Measurements from ENCODE around the gene RCOR1. TPM values are rescaled to one million over a fixed set of nuclear protein-coding genes. Genes with fewer than 3 reads are reported as not detected.
"Not testable (repeated sequence)": the region's sequence is repeated elsewhere in the genome, so short reads cannot be mapped to it uniquely, and the experiment has no call there.

The RCOR1 gene
- total RNA-seq, 1 donor from 2014 or later = 25.2 TPM

DNA sequence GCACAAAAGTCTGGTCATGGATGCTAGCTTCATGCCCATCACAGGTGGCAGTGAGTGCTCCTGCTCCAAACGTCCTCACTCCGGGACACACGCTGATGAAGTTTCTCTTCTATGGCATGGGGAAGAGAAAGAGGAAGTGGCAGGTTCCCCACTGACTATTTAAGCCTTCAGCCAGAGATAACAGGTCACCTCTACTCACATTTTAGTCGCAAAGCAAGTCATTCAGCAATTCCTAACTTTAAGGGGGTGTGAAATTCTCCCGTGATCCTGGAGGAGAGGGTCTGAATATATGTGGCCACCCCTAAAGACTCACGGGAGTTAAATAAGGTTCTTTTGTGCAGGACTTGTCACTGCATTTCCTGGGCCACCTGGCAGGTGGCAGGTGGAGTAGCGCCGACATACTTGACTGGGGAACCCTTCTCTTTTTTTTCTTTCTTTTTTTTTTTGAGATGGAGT lies 18.8 kb upstream of the RCOR1 start:
- Mint-ChIP-seq H3K9me3 (ENCODE audit: low read depth) (no peaks in the 10 kb centered on the region), H3K4me3 (ENCODE audit: unreplicated experiment) (no peak overlapping the region), H3K36me3 (ENCODE audit: low read depth) (no peaks in the 10 kb centered on the region), H3K4me1 (ENCODE audit: low read depth) (peaks cover 13% of the 10 kb centered on the region), H3K27me3 (ENCODE audit: low read depth) (no peaks in the 10 kb centered on the region), H3K27ac (ENCODE audit: unreplicated experiment) (no peak overlapping the region)
- TF ChIP-seq, protein P1, sequence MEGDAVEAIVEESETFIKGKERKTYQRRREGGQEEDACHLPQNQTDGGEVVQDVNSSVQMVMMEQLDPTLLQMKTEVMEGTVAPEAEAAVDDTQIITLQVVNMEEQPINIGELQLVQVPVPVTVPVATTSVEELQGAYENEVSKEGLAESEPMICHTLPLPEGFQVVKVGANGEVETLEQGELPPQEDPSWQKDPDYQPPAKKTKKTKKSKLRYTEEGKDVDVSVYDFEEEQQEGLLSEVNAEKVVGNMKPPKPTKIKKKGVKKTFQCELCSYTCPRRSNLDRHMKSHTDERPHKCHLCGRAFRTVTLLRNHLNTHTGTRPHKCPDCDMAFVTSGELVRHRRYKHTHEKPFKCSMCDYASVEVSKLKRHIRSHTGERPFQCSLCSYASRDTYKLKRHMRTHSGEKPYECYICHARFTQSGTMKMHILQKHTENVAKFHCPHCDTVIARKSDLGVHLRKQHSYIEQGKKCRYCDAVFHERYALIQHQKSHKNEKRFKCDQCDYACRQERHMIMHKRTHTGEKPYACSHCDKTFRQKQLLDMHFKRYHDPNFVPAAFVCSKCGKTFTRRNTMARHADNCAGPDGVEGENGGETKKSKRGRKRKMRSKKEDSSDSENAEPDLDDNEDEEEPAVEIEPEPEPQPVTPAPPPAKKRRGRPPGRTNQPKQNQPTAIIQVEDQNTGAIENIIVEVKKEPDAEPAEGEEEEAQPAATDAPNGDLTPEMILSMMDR (IDR thresholded peaks at IDR 0.05) = no peak
- no peak for DNase-seq (ENCODE audit: low spot score)

DNA sequence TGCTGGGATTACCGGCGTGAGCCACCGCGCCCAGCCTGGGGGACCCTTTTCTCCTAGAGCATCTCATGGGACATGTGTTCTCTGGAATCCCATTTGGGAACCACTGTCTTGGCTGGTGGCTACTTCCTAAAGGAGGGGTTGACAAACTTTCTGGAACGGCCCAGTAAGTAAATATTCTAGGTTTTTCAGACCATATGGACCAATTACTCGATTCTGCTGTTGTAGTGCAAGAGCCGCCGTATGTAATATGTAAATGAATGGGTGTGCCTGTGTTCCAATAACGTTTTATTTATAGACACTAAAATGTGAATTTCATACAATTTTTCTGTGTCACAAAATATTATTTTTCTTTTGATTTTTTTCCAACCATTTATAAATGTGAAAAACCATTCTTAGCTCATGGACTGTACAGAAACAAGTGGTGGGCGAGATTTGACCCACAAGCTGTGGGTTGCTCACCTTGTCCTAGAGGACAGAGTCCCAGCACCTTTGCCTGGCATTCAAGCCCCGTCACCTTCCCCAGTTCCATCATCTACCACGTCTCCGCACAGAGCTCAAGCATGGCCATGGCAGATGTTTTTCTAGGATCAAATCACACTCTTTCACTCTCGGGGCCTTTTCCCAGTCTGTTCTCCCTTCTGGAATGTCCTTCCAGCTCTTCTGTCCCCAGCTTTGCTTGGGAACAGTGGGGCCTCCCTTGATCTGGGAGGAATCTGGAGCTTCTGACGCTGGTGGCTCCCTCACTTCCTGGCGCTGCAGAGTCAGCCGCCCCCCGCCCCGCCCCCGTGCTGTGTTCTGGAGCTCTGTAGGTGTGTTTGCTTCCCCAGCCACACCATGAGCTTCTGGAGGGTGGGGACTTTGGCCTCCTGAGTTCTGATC lies 17.9 kb upstream of the RCOR1 start:
- TF ChIP-seq, protein P1 (IDR thresholded peaks at IDR 0.05) = no peak
- no peaks in the 10 kb centered on the region for H3K9me3 Mint-ChIP-seq (ENCODE audit: low read depth)
- H3K27me3 Mint-ChIP-seq (ENCODE audit: low read depth) = no peaks in the 10 kb centered on the region
- H3K4me1 Mint-ChIP-seq (ENCODE audit: low read depth) = peaks cover 13% of the 10 kb centered on the region
- no peaks in the 10 kb centered on the region for H3K36me3 Mint-ChIP-seq (ENCODE audit: low read depth)
- H3K27ac Mint-ChIP-seq (ENCODE audit: unreplicated experiment) = peak overlapping the region; percentile 77
- DNase-seq (ENCODE audit: low spot score) = no peak
- H3K4me3 Mint-ChIP-seq (ENCODE audit: unreplicated experiment) = no peak overlapping the region

DNA sequence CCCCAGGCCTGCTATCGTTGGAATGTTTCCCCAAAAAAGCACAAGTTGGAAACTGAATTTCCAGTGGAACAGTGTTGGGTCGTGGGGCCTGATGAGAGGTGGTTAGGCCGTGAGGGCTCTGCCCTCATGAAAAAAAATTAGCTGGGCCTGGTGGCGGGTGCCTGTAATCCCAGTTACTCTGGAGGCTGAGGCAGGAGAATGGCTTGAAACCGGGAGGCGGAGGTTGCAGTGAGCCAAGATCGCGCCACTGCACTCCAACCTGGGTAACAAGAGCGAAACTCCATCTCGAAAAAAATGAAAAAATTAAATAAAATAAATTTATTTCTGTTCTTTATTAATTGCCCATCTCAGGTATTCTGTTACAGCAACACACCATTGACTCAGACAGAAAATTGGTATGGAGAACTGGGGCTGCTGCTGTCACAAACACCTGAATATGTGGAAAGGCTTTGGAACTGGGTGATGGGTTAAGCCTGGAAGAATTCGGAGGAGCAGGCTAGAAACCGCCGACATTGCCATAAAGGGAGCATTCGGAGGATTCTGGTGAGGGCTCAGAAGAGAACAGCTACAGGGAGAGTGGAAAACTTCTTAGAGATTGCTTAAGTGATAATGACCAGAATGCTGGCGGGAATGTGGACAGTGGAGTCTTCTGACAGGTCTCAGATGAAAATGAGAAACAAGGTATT lies 17.1 kb upstream of the RCOR1 start:
- peaks cover 20% of the 10 kb centered on the region for H3K4me1 Mint-ChIP-seq (ENCODE audit: low read depth)
- no peaks in the 10 kb centered on the region for H3K9me3 Mint-ChIP-seq (ENCODE audit: low read depth)
- no peak overlapping the region for H3K4me3 Mint-ChIP-seq (ENCODE audit: unreplicated experiment)
- TF ChIP-seq, protein P1 (IDR thresholded peaks at IDR 0.05) = no peak
- DNase-seq (ENCODE audit: low spot score) = no peak
- no peaks in the 10 kb centered on the region for H3K27me3 Mint-ChIP-seq (ENCODE audit: low read depth)
- H3K27ac Mint-ChIP-seq (ENCODE audit: unreplicated experiment) = no peak overlapping the region
- H3K36me3 Mint-ChIP-seq (ENCODE audit: low read depth) = no peaks in the 10 kb centered on the region

- H3K27me3 Mint-ChIP-seq (ENCODE audit: low read depth); H3K4me3 Mint-ChIP-seq (ENCODE audit: unreplicated experiment); H3K36me3 Mint-ChIP-seq (ENCODE audit: low read depth); H3K27ac Mint-ChIP-seq (ENCODE audit: unreplicated experiment); DNase-seq (ENCODE audit: low spot score); H3K9me3 Mint-ChIP-seq (ENCODE audit: low read depth): not testable (repeated sequence)
- H3K4me1 Mint-ChIP-seq (ENCODE audit: low read depth) = peaks cover 21% of the 10 kb centered on the region
These were observed 16.5 kb upstream of the RCOR1 start for GRCh38 chr14:102575846-102576428.

GRCh38 chr14:102578821-102579220 lies 13.6 kb upstream of the RCOR1 start:
- peaks cover 25% of the 10 kb centered on the region for H3K4me1 Mint-ChIP-seq (ENCODE audit: low read depth)
- no peaks in the 10 kb centered on the region for H3K27me3 Mint-ChIP-seq (ENCODE audit: low read depth)
- DNase-seq (ENCODE audit: low spot score) = no peak
- no peak overlapping the region for H3K4me3 Mint-ChIP-seq (ENCODE audit: unreplicated experiment)
- TF ChIP-seq, protein P1 (IDR thresholded peaks at IDR 0.05) = no peak
- H3K36me3 Mint-ChIP-seq (ENCODE audit: low read depth) = no peaks in the 10 kb centered on the region
- H3K9me3 Mint-ChIP-seq (ENCODE audit: low read depth) = no peaks in the 10 kb centered on the region
- no peak overlapping the region for H3K27ac Mint-ChIP-seq (ENCODE audit: unreplicated experiment)
